Brain pericyte (primary cell): ENCODE data around the gene DCAF15.

Source experiments
- DNase-seq: peaks from one replicate; pipeline ENCODE4 v3.0.0-alpha.2; 2012; ENCODE audit warnings: low read depth, low spot score

DCAF15 gene

DNA sequence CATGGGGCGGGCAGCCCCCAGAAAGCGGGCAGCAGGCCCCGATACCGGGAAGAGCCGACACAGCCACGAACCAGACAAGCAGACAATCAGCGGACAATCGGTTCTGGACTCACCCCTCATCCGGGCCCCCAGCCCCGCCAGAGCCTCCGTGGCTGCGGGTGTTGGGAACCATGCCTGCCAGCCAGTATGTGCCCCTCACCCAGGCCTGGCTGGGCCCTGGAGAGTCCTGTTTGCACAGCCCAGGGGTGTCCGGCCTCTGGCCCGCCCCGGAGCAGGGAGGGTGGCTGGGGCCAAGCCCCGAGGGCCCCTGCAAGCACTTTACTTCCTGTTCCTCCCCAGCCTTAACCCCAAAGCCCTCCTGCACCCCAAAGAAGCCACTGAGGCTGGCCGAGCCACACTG, 21.9 kb upstream of the DCAF15 start:
- DNase-seq, result no peak

DNA sequence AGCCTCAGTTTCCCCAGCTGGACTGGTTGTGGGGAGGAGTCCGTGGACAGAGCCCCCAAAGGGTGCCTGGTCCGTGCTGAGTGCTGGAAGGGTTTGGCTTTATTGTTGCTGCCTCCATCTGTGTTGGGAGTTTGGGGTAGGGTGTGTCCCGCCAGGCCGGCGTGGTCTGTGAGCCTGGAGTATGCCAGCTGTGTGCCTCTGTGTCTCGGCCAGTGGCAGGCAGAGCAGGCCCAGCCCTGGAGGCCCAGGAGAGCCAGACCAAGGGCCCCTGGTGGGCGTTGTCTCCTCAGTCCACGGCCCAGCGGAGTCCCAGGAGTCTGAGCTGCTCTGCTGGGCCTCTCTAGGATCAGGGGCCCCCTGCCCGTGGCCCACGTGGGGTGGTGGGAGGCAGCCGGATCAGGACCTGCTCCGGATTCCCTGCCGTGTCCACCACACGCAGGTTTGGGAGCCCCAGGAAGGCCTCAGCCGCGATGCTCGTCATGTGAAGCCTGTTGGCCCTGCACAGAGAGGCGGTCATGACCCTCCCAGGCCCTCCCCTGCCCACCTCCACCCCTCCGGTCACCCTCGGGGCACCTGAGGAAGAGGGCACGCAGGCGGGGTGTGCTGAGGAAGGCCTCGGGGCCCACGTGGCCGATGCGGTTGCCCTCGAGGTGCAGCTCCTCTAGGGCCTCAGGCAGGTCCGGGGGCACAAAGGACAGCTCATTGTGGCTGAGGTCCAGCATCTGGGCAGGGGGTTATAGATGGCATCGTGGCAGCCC, 20.7 kb upstream of the DCAF15 start:
- DNase-seq, result no peak

DNA sequence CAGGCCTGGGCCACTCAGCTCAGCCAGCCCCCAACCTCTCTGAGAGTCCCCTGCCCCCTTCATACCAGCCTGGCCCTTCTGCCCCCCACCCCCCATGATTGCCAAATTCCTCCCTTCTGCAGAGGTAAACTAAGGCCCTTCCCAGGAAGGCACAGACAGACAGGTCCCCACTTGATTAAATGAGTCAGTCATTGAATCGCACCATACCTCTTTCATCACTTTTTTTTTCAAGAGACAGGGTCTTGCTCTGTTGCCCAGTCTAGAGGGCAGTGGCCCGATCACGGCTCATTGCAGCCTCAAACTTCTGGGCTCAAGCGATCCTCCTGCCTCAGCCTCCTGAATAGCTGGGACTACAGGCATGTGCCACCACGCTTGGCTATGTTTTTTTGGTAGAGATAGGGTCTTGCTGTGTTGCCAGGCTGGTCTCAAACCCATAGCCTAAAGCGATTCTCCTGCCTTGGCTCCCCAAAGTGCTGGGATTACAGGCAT, 20.1 kb upstream of the DCAF15 start:
- DNase-seq, result no peak

DNA sequence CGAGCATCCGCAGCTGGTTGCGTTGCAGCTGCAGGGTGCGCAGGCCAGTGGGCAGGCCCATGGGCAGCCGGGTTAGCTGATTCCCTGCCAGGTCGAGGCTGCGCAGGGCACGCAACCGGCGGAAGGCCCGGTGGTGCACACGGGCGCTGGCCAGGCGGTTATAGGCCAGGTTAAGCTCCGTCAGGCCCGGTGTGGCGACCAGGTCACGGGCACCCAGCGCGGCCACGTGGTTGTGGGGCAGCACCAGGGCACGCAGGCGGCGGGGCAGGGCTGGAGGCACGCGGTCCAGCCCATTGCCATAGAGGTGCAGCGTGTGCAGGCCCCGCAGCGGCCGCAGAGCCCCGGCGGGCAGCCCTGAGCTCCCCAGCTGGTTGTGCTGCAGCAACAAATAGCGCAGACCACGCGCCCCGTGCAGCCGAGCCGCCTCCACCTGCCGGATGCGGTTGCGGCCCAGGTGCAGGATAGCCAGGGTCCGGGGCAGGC, 19.4 kb upstream of the DCAF15 start:
- no peak for DNase-seq

DNA sequence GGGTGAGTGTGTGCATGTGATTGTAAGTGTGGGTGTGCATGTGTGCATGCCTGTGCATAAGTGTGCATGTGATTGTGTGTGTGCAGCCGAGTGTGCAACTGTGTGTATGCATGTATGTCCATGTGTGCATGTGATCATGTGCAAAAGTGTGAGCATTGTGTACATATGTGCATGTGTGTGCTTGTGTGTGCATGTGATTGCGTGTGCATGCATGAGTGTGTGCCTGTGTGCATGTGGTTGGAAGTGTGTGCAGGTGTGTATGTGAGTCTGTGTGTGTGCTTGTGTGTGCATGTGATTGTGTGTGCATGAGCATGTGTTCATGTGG, 17.6 kb upstream of the DCAF15 start:
- no peak for DNase-seq

DNA sequence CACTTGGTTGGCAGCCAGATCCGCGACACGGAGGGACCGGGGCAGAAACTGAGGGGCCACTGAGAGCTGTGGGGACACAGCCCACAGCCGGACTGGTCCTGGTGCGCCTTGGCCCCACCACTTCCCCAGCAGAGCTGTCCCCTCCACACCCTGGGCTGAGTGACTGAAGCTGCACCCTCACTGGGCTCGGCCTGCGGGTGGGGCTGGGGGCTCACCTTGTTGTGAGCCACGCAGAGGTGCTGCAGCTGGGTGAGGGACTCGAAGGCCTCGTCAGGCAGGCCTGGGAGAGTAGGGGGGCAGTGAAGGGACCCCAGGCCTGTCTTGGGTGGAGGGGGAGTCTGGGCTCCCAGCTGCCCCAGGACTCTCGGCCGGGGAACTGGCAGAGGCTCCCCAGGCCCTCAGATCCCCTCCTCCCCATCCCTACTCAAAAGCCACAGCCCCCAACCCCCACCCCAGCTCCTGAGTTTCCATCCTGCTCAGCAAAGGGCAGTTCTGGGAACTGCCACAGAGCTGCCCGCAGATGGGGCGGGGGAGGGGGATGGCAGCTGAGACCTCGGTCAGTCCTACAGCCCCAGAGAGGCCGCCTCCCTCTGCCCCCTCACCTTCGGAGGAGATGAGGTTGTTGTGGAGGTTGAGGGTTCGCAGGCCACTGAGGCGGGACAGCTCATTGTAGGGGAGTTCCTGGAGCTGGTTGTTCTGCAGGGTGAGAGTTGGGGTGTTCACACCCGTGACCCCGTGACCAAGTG, 16.4 kb upstream of the DCAF15 start:
- DNase-seq, result no peak

DNA sequence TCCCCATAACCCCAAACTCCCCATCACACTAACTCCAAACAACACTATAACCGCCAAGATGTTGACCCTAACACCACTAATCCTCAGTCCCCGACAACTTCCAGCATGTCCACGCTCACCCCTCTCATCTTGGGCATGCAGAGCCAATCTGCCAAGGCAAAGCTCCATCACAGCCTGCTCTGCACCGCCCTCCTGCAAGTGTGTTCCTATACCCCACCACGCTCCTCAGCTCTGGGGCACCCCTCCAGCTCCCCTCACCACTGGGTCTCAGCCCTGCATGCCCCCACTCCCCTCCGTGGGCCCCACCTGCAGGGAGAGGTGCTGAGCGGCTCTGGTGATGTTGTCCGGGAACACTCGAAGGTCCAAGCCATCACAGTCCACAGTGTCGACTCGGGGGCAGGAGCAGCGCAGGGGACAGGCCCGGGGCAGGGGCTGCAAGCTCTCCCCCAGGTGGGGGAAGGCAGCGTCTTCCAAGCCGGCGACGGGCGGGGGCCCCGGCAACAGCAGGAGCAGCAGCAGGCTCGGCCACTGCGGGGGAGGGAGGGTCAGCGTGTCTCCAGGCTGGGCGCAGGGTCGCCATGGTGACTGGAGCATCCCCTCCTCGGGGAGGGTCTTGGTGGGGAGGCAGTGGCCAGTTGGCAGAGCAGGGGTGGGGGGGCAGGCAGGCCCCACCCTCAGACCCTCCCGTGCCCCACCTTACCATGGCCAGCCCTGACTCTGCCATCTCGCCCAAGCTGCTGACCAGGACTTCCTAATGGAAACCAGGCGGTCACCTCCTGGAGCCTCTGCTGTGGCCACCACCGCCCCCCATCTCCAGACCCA, 14.6 kb upstream of the DCAF15 start:
- no peak for DNase-seq

DNA sequence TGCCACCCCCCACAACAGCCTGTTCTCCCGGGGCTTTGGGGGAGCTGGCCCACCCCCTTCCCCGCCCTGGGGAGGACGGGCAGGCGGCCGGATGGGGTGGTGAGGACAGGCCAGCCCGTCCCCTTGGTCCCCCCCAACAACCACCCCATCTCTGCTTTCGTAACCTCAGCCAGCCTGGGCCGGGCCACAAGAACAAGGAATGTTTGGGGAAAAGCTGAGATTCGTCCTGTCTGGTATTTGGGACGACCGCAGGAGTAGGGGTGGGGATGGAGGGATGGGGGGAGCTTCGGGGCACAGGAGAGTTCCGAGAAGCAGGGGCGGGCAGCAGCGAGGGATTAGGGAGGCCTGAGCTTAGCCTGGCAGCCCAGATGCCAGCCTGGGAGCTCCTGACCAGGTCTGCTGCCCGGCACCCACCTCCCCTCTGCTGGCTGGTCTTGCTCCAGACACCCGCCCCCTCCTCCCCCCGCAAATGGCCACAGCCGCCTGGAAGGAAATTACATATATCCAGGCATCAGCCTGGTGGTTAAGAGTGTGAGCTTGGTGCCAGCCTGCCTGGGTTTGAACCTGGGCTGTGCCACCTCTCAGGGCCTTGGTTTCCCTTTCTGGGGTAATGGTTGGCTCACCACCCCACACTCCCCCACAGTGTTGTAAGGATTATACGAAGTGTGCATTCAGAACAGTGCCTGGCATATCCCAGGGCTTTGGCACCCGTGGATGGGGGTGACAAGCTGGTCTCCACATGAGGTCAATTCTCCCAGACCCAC, 13.8 kb upstream of the DCAF15 start, which contains the start of gene PODNL1:
Gene PODNL1, minus strand, starts transcription at position 117 of the 764 bp plus-strand sequence. CDS start 236 bp downstream, outside the sequence.
- DNase-seq, result no peak

DNA sequence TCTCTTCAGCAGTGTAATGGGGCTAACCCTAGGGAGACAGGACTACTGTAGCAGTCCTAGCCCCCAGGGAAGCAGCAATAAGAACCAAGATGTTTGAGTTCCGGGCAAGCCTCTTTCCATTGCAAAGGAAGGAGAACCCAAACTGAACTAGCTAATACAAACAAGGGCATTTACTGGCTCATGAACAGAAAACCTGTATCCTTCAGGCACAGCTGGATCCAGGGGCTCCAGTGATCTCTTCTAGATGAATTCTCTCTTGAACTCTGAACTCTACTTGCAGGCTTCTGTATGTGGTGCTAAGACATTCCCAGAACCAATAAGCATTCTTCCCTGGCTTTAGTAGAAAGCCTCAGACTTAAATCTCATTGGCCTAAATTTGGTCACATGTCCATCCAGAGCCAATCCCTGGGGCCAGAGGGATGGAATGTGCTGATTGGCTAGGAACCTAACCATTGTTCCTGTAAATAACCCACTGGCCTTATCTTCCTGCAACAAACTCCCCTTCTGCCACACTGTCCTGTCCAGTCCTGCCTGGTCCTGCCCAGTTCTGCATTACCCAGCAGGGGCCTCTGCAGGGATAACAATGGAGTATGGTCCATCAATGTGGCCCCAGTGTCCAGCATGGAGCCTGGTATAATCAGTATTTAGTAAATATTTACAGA, 10.2 kb upstream of the DCAF15 start:
- no peak for DNase-seq

DNA sequence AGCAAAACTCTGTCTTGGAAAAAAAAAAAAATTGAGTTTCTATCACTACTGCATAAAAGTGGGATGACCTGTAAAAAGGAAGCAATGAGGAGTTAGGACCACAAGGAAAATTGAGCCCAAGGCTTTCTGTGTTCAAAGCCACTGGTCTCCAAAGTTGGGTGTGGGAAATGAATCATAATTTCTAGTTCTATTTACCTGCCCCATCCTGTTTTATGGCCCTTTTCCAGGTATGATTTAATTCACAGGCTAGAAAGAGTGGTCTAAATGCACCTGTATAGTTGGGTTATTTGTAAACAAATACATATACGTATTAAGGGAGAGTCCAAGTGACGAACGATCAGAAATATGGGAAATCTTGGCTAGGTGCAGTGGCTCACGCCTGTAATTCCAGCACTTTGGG, 5.9 kb upstream of the DCAF15 start:
- no peak for DNase-seq

DNA sequence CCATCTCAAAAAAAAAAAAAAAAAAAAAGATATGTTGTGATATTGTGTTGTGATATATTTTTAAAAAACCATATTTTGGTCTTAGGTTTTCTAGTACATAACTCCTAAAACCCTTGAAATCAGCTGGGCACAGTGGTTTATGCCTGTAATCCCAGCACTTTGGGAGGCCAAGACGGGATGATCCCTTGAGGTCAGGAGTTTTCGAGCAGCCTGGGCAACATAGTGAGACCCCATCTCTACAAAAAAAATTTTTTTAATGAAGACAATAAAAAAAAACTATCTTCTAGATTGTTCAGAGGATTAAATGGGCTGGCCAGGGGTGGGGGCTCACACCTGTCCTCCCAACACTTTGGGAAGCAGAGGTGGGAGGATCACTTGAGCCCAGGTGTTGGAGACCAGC, 1.3 kb upstream of the DCAF15 start:
- no peak for DNase-seq

DNA sequence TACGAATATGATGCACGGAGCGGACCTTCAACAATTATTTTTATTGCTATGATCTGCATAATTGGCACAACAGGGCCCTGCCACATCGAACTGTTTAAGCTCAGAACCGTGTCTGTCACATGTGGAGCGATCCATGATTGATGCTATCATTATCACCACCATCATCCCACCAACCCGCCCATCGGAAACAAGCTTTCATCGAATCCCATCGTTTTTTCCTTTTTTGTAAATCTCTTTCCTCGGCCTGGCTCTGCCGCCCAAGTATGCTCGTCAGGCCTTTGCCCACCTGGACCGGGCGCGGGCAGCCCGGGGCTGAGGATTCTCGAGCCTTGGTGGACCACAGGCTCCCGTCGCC, 533 bp upstream of the DCAF15 start:
- no peak for DNase-seq

DNA sequence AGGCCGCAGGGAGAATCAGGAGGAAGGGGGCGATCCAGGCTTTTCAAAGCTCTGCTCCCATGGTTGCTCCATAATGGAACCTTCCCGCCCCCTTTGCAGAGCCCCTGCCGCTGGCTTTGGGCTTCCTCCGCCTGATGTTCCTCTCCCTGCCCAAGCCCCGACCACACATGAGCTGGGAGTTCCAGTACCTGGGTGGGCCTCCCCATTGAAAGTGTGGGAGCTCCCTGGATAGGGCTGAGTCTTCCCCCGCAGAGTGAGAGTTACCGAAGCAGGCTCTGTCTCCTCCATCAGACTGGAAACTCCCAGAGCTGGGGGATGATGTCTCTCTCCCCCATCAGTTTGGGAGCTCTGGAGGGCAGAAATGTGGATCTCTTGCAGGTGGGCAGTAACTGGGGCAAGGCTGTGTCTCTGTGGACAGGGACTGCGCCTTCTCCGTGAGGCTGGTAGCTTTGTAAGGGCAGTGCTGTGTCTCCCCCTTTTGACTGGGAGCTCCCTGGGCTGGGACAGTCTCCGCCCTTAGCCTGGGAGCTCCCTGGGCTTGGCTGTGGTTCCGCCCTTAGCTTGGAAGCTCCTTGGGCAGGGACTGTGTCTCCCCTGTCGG, 722 bp downstream of the DCAF15 start:
- DNase-seq, result no peak

DNA sequence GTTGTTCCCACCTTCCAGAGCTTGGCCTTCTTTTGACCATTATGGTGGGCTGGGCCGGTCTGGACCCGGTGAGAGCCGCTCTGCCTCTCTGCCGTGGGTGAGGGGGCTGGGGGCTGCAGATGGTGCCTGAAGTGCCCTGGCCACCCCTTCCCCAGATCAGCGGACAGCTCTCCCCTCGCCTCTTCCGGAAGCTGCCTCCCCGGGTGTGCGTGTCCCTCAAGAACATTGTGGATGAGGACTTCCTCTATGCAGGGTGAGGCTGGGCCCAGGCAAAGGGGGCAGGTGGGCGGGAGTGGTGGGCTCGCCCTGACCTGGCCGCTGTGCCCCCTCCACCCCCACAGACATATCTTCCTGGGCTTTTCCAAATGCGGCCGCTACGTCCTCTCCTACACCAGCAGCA, 1.9 kb downstream of the DCAF15 start:
- DNase-seq, result no peak

DNA sequence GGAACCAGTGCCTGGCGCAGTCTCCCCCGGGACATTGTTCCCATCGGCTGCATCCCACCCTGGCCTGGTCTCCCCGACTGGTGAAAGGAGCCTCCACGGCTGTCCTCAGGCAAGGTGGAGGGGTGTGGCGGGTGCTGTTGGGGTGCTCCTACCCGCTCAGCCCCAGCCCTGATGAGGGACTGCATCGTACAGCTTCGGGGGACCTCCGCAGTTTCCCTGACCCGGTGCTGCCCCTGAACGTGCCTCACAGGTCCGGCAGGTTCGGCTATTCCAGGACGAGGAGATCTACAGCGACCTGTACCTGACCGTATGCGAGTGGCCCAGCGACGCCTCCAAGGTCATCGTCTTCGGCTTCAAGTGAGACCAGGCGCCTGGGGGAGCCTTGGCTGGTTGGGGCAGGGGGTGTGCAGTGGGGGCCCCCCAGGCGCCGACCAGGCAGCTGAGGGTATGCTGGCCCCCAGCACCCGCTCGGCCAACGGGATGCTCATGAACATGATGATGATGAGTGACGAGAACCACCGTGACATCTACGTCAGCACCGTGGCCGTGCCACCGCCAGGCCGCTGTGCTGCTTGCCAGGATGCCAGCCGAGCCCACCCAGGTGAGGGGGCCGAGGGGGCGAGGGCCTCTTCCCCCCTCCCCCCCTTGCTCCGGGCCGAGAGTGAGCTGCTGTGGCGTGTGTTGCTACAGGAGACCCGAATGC, 3.5 kb downstream of the DCAF15 start:
- DNase-seq, result no peak

DNA sequence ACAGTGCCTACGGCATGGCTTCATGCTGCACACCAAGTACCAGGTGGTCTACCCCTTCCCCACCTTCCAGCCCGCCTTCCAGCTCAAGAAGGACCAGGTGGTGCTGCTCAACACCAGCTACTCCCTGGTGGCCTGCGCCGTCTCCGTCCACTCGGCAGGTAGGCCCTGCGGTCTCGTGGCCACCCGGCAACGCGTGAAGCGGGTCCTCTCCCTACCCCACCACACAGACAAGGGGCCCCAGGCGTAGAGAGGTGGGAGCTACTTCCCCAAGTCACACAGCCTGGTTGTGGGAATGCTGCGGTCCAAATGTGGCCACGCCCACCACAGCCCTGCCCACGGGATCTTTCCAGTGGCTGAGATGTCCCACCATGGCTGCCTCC, 4.0 kb downstream of the DCAF15 start:
- DNase-seq, result no peak

DNA sequence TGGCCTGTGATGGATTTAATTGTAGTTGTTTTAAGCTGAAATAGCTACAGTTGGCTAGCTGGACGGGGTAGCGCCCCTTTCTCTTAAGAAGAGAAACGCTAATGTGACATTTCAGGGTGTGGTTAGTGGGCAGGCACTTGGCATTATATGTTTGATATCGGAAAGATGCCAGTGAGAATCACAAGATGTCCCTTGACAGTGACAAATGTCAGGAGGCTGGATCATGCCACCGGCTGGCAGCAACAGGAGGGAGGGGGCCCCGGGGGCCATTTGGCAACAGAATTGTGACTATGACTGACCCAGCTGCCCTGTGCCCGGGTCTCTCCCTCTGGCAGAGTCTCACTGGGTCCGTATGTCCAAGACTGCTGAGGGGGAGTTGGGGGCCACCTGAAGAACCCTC, 4.7 kb downstream of the DCAF15 start:
- no peak for DNase-seq

DNA sequence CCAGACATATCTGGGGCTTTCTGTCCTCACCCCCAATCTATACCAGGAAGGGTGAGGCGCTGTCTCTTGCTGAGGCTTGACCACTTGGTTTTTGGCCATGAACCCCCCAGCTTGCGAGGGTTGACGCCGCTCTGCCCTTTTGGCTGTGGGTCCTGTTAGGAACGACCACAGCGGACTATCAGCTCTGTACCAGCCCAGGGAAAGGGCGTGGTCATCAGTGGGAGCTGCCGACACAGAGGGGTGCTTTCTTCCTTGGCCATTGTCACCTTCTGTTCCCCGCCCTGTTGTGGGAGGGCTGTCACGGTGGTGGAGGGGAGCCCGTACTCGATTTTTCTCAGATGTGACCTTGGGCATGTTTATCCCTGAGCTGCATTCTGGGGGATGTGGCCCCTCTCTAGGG, 5.7 kb downstream of the DCAF15 start:
- no peak for DNase-seq

DNA sequence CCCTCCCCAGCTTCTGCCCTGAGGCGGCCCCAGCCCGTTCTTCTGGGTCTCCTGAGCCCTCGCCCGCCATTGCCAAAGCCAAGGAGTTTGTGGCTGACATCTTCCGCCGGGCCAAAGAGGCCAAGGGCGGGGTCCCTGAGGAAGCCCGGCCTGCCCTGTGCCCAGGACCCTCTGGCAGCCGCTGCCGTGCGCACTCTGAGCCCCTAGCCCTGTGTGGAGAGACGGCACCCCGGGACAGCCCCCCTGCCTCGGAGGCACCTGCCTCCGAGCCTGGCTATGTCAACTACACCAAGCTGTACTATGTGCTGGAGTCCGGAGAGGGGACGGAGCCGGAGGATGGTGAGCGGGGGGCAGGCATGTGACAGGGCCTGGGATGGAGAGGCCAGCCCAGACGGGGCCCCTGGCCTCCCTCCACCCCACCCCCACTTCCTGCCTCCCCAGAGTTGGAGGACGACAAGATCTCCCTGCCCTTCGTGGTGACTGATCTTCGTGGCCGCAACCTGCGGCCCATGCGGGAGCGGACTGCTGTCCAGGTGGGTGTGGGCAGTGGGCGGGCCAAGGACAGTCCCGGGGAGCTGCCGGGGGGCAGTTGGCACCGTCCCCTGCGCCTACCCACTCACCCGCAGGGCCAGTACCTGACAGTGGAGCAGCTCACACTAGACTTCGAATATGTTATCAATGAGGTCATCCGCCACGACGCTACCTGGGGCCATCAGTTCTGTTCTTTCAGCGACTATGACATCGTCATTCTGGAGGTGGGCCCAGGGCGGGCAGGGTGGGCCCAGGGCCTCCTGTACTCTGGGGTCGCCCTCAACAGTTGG, 7.0 kb downstream of the DCAF15 start:
- no peak for DNase-seq
